ES-I3 (cell line): ENCODE data around the gene AKAP13.

Experiments
- H3K36me3 ChIP-seq: 2 replicates; pipeline ENCODE4 v1.6.1; 2013; ENCODE audit warnings: mild to moderate bottlenecking, low read length, control low read depth, moderate library complexity; ENCODE audit not compliant: insufficient read depth
- H3K4me1 ChIP-seq: 2 replicates; pipeline ENCODE4 v1.6.1; 2013; ENCODE audit warnings: mild to moderate bottlenecking, control low read depth, low read length; ENCODE audit not compliant: insufficient read depth
- H3K9ac ChIP-seq: 2 replicates; pipeline ENCODE4 v1.6.1; 2013; ENCODE audit warnings: low read depth, mild to moderate bottlenecking, low read length, moderate library complexity
- H3K9me3 ChIP-seq: 2 replicates; pipeline ENCODE4 v1.6.1; 2013; ENCODE audit warnings: mild to moderate bottlenecking, low read length, moderate library complexity; ENCODE audit not compliant: control insufficient read depth, insufficient read depth

Gene AKAP13

DNA sequence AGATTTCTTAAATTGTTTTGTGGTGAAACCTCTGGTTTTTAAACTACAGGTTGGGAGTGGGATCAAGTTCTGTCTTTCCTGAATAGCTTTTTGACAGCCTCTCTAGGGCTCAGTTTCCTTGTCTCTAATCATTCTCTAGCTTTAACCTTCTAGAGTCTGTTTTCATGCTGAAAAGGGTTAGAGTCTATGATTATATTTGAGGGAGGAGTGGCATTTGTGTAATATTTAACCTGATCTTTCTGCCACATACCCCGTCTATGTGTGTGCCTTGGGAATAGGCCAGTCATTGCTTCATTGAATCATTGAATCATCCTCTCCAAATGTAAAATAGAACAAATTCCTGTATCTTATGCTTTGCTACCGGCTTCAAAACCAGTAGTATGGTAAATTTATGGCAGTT is 209.4 kb downstream of the AKAP13 start:
- Histone ChIP-seq H3K9me3 (no peaks in the 10 kb centered on the region), H3K4me1 (peaks cover 11% of the 10 kb centered on the region), H3K36me3 (no peaks in the 10 kb centered on the region), H3K9ac (no peak overlapping the region)

- Histone ChIP-seq H3K9me3 (no peaks in the 10 kb centered on the region), H3K9ac (no peak overlapping the region), H3K4me1 (peaks cover 11% of the 10 kb centered on the region), H3K36me3 (no peaks in the 10 kb centered on the region)
Observed at GRCh38 chr15:85591622-85592021, 211.2 kb downstream of the AKAP13 start.

DNA sequence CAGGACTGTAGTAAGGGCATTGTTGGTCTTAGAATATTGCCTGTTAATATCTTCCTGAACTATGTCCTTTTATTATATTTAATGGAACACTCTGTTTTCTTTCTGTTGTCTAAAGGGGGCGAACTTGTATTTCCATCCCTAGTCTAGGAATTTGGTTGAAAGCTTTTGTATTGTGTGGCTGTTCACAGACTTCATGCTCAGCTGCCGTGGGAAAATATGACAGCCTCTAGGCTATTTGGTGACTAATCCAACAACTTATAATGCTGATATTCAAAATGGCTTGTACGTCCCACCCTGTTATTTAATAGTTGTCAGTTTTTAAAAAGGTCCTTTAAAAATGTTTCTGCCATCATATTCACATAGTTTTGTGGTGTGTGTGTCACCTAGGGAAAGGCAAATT is 211.7 kb downstream of the AKAP13 start:
- H3K4me1 ChIP-seq, result peaks cover 11% of the 10 kb centered on the region
- H3K9ac ChIP-seq, result no peak overlapping the region
- no peaks in the 10 kb centered on the region for H3K9me3 ChIP-seq
- H3K36me3 ChIP-seq, result no peaks in the 10 kb centered on the region

- H3K9ac ChIP-seq, result no peak overlapping the region
- H3K9me3 ChIP-seq, result no peaks in the 10 kb centered on the region
- no peaks in the 10 kb centered on the region for H3K4me1 ChIP-seq
- H3K36me3 ChIP-seq, result no peaks in the 10 kb centered on the region
Observed at GRCh38 chr15:85593809-85594445, 213.5 kb downstream of the AKAP13 start.

DNA sequence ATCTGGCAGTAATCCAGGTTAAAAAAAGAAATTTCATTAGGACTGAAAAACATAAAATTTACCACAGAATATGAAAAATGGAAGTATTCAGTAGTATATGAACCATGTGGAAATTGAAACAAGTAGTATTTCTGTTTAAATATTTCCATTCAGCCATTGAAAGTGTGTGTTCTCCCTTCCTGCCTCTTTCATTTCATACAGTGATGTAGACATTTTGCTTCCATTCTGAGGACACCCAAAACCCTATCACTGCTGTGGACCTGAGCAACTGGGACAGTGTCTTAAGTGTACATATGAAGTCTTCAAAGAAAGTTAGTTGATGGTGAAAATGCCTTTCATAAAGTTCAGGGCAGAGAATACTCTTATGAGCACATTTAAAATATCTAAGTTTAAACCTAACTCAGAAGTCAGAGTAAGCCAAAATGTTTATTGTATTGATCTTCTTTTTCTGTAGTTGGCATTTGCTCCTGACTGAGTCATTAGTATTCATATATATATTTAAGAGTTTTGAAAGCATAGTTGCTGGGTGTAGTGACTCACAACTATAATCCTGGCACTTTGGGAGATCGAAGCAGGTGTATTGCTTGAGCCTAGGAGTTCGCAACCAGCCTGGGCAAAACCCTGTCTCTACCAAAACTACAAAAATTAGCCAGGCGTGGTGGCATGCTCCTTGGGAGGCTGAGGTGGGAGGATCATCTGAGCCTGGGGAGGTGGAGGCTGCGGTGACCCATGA is 215.6 kb downstream of the AKAP13 start:
- H3K36me3 ChIP-seq, result no peaks in the 10 kb centered on the region
- no peak overlapping the region for H3K9ac ChIP-seq
- no peaks in the 10 kb centered on the region for H3K9me3 ChIP-seq
- H3K4me1 ChIP-seq, result peaks cover 2% of the 10 kb centered on the region; the same call in 1 of the 2 replicates

DNA sequence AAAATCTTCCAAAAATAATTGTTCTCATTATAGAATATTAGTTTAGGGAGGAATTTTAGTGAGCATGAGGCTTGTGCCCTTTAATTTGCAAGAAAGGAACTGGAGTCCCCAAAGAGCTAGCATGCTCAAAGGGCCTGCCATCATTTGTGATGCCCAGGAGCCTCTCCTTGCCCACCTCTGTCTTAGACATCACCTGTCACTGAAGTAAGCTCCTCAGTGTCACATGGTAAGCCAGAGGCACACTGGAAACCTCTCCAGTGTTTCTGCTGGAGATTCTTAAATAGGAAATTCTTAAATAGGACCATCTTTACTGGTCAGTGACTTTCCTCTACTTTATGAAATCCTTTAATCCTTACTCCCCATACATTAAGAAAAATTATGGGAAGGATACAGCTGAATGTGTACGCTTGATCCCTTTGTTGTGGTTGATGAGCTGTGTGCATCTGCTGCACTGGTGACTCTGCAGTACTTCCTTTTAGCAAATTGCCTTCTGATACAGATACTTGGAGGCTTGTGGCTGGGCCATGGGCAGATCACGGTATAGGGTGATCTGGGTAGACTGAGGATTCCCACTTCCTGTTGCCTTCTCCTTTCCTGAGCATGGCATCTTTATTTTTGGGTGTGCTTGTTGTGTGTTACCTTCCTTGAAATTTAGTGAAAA is 216.9 kb downstream of the AKAP13 start:
- H3K4me1 ChIP-seq, result peaks cover 2% of the 10 kb centered on the region; the same call in 1 of the 2 replicates
- no peaks in the 10 kb centered on the region for H3K9me3 ChIP-seq
- no peak overlapping the region for H3K9ac ChIP-seq
- H3K36me3 ChIP-seq, result no peaks in the 10 kb centered on the region

GRCh38 chr15:85598219-85598618 is 217.8 kb downstream of the AKAP13 start:
- H3K36me3 ChIP-seq, result no peaks in the 10 kb centered on the region
- no peak overlapping the region for H3K9ac ChIP-seq
- no peaks in the 10 kb centered on the region for H3K9me3 ChIP-seq
- H3K4me1 ChIP-seq, result peaks cover 2% of the 10 kb centered on the region; the same call in 1 of the 2 replicates

GRCh38 chr15:85598718-85599398 is 218.5 kb downstream of the AKAP13 start:
- H3K9me3 ChIP-seq, result no peaks in the 10 kb centered on the region
- H3K9ac ChIP-seq, result no peak overlapping the region
- no peaks in the 10 kb centered on the region for H3K36me3 ChIP-seq
- peaks cover 2% of the 10 kb centered on the region; the same call in 1 of the 2 replicates for H3K4me1 ChIP-seq

- Histone ChIP-seq H3K4me1 (peaks cover 2% of the 10 kb centered on the region; the same call in 1 of the 2 replicates), H3K9me3 (no peaks in the 10 kb centered on the region), H3K9ac (no peak overlapping the region), H3K36me3 (no peaks in the 10 kb centered on the region)
Observed at GRCh38 chr15:85600001-85600400, 219.6 kb downstream of the AKAP13 start.

GRCh38 chr15:85603160-85603559 is 222.8 kb downstream of the AKAP13 start:
- H3K9me3 ChIP-seq, result no peaks in the 10 kb centered on the region
- H3K9ac ChIP-seq, result no peak overlapping the region
- peaks cover 3% of the 10 kb centered on the region; the same call in 1 of the 2 replicates for H3K36me3 ChIP-seq
- H3K4me1 ChIP-seq, result peaks cover 2% of the 10 kb centered on the region; the same call in 1 of the 2 replicates

DNA sequence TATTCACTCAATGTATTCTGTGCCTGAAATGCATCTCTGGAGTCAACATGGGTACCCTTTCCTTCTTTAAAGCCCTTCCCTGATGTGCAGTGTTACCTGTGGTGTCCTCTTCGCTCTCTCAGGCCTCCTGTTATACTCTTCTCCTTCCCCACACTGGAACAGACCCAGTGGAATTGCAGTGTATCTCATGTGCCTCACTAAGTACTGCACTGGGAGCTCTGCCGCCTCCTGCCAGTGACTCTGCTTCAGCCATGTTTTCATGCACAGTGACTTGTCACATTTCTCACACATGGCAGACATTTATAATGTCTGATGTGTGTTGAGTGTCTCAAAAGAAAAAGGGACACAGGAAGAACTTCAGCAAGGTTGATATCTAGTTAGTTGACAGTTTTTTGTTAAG is 223.3 kb downstream of the AKAP13 start:
- H3K9ac ChIP-seq, result no peak overlapping the region
- H3K9me3 ChIP-seq, result no peaks in the 10 kb centered on the region
- peaks cover 2% of the 10 kb centered on the region; the same call in 1 of the 2 replicates for H3K4me1 ChIP-seq
- H3K36me3 ChIP-seq, result peaks cover 3% of the 10 kb centered on the region; the same call in 1 of the 2 replicates

GRCh38 chr15:85604194-85604593 is 223.8 kb downstream of the AKAP13 start:
- no peaks in the 10 kb centered on the region for H3K9me3 ChIP-seq
- no peak overlapping the region for H3K9ac ChIP-seq
- H3K36me3 ChIP-seq, result peaks cover 3% of the 10 kb centered on the region; the same call in 1 of the 2 replicates
- H3K4me1 ChIP-seq, result peaks cover 2% of the 10 kb centered on the region; the same call in 1 of the 2 replicates

- no peaks in the 10 kb centered on the region for H3K4me1 ChIP-seq
- no peaks in the 10 kb centered on the region for H3K9me3 ChIP-seq
- H3K36me3 ChIP-seq, result peaks cover 3% of the 10 kb centered on the region; the same call in 1 of the 2 replicates
- no peak overlapping the region for H3K9ac ChIP-seq
Observed at GRCh38 chr15:85606738-85607137, 226.3 kb downstream of the AKAP13 start.

DNA sequence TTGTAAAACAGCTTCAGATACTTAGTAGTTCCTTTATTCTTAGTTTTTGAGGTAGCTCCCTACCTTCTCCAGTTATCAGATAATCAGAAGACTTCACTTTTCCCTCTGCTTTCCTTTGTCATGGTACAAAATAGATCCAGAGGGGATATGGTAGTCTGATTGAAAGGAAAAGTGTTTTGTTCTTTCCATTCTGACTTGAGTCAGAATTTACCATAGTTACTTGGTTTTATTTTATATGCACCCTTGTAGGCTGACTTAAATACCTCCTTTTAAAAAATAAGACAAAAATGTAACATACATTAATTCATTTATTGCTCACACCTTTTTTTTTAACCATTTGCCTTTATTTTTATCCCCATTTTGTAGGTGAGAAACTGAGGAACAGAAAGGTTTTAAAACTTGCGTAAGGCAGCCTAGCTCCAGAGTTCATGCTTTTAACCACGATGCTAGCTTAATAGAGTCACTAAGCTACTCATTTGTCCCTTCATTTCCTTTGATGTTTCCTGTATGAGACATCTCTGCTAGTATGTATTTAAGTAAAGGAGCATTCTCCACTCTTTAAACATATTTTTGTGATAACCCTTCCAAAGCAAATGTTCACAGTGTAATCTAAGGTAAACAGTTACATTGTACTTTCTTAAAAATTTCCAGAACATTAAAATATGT is 226.9 kb downstream of the AKAP13 start:
- Histone ChIP-seq H3K9me3 (no peaks in the 10 kb centered on the region), H3K9ac (no peak overlapping the region), H3K36me3 (peaks cover 3% of the 10 kb centered on the region; the same call in 1 of the 2 replicates), H3K4me1 (no peaks in the 10 kb centered on the region)
